RPMI7951 (cell line): ENCODE data around the gene MYCBP. TPM values are rescaled to one million over a fixed set of nuclear protein-coding genes. Genes with fewer than 3 reads are reported as not detected.
"Not testable (repeated sequence)": the region's sequence is repeated elsewhere in the genome, so short reads cannot be mapped to it uniquely, and the experiment has no call there.

ENCODE experiments used
- DNase-seq: peaks from one replicate; pipeline ENCODE4 v3.0.0-alpha.2; 2012; ENCODE audit warnings: low read depth
- total RNA-seq: library from RNA; depleted of rRNA; stranded (reverse); fragments of >200 nt; shearing (Covaris generic); gene quantifications from 2 replicates; pipeline ENCODE4 v1.2.3, GENCODE V29; 2014

The MYCBP gene
- total RNA-seq, 1 experiment from 2014 or later = 37.6 TPM

DNA sequence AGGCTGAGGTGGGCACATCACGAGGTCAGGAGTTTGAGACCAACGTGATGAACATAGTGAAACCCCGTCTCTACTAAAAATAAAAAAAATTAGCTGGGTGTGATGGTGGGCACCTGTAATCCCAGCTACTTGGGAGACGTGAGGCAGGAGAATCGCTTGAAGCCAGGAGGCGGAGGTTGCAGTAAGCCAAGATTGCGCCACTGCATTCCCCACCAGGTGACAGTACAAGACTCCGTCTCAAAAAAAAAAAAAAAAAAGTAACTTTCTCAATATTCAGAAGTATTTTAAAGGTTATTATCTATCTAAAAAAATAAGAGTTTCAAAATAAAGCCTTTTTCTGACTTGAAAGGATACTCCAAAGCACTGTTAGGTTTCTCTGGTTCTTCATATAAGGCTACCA, 5.9 kb downstream of the MYCBP start:
- no peak for DNase-seq

DNA sequence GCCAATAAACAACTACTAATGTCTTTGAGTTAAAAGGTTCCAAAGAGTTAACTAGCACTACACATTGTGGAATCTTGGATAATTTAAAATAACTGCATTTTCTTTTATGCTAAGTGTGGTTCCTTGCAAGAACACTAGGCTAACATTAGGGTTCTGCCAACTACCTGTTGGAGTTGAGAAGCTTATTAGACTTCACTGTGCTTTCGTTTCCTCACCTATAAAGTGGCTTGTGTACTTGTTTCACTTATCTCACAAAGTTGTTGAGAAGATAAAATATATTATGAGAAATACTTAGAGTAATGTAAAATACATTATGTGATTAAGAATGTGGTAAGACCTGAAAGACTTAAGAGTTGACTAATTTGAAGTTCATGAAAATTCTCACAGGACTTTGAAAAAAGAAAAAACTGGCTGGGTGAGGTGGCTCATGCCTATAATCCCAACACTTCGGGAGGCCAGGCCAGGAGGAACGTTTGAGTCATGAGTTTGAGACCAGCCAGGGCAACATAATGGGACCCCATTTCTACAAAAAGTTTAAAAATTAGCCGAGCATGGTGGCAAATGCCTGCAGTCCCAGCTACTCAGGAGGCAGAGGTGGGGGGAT, 7.9 kb downstream of the MYCBP start:
- DNase-seq = no peak

DNA sequence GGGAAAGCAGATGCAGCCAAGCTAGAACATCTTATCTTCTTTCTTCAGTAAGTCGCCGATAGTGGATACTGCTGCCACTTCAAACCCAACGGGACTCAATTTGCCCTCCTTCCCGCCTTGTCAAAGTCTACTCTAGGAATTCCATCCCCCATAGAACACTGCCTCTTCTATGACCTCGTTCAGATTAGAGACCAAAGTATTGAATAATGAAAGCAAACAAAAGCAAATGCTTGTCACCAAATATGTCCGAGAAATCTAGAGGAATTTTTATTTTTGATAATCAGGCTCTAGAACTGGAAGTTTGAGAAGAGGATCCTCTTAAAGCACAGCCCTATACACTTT, 12.7 kb downstream of the MYCBP start:
- peak; percentile 29 for DNase-seq

DNA sequence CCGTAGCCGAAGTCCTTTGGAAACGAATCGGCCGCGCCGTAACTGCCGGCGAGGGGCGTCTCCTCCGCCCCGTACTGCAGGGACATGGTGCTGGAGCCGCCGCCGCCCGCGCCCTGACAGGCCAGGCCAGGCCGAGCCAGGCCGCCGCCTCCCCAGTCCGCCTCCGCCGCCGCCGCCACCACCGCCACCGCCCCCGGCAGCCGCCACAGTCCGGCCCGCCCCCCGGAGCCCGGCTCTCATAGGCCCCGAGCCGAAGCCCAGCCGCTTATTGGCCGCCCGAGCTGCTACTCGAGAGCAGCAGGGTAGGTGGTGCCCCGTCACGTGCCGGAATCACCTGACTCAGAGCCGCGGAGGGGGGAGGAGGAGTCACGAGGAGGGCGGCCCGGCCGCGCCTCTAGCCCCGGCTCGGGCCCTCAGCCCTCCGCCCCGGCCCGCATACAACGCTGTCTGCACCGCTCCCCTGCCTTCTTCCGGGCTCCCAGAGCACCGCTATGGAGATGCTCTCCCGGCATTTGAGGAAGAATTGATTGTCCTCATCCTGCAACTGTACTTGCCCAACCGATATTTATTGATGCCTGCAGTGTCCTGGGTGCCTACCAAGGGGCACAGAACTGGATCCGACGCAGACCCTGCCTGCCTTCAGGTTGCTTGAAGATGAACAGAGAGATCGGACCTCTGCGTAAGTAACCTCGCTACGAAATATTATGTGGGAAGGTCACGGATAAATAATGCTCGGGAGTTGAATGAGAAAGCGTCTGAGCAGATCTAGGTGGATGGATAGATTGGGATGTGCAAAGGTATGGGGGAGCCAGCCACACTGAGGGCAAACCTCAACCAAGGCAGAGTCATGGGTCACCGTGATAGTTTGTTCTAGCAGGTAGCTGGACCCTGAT, 13.3 kb downstream of the MYCBP start, which contains the start of gene RRAGC:
Gene RRAGC (minus strand): TSS at position 212 of the 893 bp plus-strand sequence. CDS start 126 bp downstream, at position 86.
- peak; percentile 98 for DNase-seq

DNA sequence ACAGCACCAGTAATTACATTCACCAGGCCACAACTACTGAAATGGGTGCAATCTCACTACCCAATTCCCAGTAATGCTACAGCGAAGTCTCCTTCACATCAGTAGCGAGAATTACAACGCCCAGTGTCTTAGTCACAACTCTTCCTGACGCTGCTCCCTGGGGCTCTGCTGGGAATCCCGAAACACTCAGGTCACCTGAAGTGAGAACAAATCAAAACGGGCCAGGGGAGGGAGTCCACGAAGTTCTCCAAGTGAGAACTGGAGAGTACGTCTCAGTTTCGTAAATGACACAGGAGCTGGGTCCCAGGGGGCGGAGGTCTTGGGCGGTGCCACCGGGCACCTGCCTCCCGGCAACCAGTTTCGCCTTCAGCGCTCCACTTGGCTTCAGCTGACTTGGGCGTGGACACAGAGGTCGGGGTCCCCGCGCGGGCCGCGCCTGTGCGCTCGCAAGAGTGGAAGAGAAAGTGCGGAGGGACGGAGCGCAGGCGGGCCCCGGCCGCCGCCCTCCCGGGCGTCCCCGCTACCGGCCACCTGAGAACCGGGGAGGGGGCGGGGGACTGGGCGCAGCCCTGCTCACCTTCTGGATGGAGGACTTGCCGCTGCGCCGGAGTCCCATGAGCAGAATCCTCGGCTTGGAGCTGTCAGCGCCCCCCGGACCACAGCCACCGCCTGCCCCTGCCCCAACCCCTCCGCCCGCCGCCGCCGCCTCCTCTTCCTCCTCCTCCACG, 14.2 kb downstream of the MYCBP start:
- DNase-seq = peak; percentile 57

DNA sequence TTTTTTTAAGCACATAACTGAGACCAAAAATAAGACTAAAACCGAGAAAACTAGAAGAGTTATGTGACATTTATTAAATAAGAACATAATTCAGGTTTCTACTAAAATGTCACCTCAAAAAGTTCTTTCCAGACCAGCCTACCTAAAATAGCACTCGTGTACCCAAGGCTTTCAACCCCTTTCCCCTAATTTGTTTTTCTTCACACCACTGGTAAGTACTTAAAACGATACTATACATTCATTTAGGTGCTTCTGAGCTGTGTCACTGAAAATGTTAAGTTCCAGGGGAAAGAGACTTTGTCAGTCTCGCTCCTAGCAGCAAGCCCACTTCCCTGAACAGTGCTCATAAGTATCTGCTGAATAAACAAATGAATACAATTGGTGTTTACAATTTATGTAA, 20.4 kb downstream of the MYCBP start:
- no peak for DNase-seq

DNA sequence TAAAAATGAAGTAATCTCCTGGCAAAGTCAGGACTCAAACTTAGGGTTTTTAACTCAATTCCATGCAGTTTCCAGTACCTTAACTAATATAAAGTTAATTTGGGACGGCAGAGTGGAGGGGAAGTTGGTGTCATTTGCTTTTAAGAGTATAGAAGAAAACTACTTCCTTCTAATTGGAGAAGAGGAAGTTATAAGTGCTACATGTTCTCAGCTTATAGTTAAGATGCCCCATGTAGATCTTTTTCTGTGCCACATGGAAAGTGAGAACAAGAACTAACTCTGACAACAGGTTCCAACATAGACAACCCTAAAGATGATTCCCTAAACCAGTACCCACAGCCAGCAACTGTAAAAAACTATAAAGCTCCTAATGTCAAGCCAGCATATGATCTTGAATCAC, 25.1 kb downstream of the MYCBP start:
- no peak for DNase-seq

DNA sequence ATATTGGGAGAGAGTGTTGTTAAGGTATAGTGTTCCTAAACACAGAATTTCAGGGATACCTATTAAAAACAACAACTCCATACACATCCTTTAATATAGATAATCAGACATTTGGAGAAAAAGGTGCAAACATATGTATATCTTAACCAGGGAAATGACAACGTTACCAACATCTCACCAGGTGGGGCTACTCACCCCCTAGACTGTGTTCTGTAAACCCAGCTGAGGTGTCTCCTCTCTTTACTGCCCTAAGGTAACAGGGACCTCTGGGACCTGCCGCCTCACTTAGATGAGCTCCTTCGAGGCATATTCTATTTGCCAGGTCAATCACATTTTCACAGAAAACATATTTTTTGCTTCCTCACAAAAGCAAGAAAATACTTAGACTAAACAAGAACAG, 26.9 kb downstream of the MYCBP start:
- DNase-seq = no peak

DNA sequence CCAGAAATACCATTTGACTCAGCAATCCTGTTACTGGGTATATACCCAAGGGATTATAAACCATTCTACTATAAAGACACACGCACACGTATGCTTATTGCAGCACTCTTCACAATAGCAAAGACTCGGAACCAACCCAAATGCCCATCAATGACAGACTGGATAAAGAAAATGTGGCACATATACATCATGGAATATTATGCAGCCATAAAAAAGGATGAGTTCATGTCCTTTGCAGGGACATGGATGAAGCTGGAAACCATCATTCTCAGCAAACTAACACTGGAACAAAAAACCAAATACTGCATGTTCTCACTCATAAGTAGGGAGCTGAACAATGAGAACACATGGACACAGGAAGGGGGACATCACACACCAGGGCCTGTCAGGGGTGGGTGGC, 28.1 kb downstream of the MYCBP start:
- DNase-seq = not testable (repeated sequence)

DNA sequence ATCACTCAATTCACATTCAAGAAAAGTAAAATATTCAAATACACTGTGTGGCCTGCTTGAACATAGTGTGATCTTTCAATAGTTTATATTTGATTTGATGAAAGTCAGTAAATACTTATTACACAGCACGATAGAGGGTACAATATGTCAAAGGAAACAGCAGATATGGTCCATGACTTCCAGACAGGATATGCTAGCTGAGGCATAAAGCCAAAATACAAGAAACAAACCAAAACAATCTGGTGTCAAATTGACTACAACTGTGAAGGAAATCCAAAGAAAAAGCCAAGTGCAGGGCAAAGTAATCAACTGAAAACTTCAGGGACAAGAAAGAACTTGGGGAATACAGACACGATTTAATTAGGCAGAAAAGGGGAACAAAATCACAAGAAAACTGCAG, 32.9 kb downstream of the MYCBP start:
- DNase-seq = no peak

DNA sequence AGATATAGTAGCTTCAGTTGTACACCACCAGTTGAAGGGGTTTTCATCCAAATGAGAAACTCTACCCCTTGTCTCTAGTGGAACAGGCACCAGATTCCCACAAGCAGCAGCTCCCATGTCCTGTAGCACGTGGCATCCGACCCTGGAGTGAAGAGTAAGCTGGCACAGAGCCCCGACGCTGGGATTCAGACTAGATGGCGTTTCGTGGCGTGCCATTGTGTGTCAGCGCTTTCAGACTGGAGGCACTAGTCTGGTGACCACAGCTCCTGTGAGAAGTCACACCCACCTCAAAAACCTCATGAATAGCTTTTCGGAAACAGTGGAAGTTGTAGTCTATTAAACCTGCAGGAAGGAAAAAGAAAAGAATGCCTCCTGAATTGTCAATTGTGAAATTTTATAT, 33.8 kb downstream of the MYCBP start:
- DNase-seq = no peak

DNA sequence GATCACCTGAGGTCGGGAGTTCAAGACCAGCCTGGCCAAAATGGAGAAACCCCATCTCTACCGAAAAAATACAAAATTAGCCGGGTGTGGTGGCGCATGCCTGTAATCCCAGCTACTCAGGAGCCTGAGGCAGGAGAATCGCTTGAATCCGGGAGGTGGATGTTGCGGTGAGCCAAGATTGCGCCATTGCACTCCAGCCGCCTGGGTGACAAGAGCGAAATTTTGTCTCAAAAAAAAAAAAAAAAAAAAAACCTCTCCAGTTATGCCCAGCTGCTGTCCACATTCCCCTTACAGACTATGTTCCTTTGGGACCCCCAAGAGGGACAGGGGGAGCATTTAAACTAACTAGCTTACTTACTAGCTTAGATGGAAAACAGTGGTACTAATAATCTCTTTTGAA, 36.8 kb downstream of the MYCBP start:
- DNase-seq = not testable (repeated sequence)

DNA sequence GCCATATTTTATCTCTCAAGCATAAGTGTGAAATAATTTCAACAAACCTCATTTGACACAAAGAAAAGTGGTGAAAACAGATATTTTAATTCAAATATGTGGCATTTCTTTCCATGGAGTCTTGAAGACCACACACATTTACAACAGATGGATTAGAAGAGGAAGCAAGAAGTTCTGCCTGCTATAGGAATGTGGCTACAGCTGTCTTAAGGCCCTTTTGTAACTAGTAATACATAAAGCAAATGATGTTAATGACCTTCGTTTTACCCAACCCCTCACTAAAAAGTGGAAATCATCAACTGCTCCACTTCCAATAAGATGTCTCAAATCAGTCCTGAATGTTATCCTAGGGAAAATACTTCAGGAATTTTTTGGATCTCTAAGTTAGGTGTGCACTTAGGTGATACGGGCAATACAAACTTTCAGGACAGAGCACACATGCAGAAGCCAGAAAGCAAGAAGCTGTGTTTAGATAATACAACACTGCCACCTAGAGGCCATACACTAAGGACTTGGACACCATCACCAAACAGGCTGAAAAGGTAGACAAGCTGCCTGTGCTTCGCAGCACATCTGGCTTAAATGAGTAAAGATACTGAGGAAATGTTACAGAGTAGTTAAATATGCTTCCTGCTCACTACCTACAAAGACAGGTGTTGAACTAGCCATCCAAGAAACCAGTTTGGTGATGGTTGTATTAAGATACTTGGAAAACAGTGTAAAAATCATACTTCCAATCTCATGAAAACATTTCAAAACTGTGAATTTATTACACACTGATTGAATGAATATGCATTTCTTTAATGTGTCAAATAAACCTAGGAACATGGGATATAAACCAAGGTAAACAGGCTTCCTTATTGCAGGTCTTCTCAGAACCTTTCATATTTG, 38.0 kb downstream of the MYCBP start:
- peak; percentile 79 for DNase-seq

DNA sequence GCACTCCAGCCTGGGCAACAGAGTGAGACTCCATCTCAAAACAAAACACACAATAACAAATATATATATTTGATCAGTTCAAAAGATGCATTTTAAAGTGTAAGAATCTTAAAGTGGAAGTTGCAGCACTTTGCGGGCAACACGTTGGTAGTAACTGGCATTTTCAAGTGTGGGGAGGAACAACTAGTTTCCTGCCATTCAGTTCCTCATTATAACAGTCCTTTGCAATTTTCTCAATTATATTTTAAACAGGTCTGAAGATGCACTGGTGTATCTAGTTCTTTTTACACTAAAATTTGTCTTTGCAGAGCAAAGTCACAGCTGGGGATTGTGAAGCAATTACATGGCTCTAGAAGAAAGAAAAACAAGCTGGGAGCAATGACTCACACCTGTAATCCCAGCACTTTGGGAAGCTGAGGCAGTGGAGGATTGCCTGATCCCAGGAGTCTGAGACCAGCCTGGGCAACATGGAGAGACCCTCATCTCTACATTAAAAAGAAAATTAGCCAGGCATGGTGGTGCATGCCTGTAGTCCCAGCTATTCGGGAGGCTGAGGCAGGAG, 38.8 kb downstream of the MYCBP start:
- DNase-seq = no peak

DNA sequence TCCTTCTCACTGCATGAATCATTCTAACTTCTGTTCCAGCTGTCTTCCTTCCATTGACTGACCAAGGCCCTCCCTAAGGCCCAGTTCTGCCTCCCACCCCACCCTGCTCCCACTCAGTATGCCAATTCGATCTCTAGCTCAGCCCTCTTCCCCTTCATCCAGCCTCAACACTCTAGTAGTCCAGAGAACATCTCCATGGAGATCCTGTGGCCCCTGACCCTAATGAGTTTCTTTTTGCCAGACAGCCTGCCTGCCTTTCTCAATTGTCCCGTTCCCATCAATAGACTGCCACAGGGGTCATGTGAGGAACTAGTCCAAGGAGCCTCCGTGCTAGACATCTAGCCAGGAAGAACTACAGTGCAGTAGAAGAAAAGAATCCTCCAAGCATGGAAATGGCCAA, 40.0 kb downstream of the MYCBP start:
- no peak for DNase-seq

DNA sequence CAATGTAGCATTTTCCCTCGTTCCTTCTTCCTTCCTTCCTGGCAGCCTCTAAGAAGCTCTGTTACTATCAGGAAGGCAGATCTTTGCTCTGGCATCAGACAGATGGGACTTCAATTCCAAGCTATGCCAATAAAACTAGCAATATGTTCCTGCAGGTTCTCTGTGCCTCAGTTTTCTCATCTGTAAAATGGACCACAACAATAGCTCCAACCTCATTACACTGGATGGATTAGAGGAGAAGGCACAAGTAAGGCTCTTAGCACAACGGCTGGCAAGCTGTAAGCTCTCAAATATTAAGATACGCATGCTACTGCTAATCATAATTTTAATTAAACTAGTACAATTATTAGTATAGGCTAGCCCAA, 40.8 kb downstream of the MYCBP start:
- DNase-seq = no peak

DNA sequence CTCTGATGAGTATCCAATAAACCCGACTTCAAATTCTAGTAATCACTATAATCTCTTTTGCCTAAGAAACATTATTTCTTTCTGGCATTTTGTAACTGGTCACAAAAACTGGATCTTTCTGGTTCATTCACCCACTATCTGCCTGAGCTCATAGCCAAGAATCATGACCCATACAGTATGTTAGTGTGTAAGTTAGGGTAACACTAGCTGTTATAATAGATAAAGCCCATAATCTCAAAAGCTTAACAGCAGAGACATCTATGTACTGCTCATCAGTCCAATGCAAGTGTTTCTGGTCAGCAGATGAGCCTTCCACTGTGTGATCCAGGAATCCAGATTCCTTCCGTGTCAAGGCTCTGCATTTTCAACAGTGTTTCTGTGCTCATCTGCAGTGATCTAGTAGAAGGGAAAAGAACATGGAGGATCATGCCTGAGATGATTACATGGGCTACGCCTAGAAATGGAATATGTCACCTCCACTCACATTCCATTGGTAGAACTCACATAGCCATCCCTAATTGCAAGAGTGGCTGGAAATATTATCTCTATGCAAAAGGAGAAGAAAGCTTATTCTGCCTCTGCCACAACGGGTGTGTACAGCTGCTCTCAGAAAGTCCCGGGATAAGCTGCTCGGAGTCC, 41.3 kb downstream of the MYCBP start:
- no peak for DNase-seq

DNA sequence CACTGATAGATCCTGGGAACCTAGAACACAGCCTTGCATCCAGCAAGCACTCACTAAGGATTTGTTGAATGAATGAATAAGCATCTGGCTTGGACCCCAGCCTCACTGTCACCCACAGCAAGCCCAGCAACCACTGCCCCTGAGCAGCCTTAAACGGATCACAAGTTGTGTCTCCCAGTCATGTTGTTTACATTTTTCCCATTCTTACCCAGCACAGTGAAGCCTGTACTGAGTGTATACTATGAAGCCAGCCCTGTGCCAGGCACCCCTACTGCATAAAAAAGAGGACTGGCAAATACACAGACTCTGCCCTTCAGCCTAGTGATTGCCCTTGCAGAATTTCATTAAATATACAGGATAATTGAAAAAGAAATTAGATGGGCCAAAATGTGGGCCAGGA, 43.8 kb downstream of the MYCBP start:
- no peak for DNase-seq

DNA sequence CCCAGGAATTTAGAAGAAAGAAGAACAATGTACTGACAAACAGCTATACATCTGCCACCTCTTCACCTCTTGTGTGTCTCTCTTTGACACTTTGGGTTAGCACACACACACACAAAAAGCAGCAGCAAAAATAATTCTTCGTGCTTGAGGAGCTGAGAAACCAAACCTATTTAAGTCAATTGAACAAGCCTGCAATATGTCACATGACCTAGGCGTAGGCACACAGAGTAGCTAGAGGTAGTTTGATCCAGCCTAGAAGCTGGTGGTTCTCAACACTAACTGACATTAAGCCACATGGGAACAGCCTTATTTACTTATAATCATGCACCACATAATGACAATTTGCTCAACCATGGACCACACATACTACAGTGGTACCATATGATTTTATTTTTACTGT, 45.8 kb downstream of the MYCBP start:
- DNase-seq = no peak

DNA sequence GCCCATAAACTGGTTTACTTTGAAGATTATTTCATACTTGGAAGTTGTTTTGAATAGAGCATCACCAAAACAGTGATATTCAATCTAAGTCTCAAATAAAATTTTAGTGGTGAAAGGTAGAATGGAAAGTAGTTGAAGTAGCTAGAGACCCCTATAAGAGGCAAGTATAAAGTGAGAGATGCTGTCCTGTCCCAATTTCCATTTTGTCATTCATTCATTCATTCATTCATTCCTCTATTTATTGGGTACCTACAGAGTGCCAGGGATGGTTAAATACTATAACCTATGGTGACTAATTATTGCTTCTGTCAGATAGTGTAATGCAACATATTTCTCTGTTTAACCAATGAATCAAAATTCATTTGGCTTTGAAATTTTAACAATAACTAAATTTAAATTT, 46.3 kb downstream of the MYCBP start:
- DNase-seq = no peak

DNA sequence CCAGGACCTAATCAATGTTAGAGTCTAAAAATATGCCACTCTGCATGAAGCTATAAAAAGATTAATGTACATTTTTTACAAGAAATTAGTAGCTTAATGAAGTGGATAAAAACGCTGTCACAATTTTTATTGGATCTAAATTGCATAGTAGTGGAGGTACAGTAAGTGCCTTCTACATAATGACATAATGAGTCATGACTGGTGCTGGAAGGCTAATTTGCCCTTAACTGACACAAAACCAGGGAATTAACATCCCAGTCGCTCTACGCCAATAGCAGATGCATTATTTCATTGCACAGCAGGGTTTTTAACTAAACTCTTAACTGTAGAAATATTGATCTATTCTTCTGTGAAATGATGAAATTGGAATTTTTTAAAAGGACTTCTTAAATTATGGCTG, 46.9 kb downstream of the MYCBP start:
- no peak for DNase-seq
